HepG2 (cell line): ENCODE data around the gene B3GNT2. TPM values are rescaled to one million over a fixed set of nuclear protein-coding genes. Genes with fewer than 3 reads are reported as not detected.

Source experiments
- HMG20A ChIP-seq: IDR thresholded peaks from 2 replicates; pipeline ENCODE4 v1.6.1; 2016; ENCODE audit warnings: borderline replicate concordance
- HMGXB3 ChIP-seq: sonication (generic); formaldehyde crosslinking; IDR thresholded peaks from 2 replicates; pipeline ENCODE4 v1.4.0; 2020; ENCODE audit warnings: missing genetic modification reagents, borderline replicate concordance
- KLF11 ChIP-seq: IDR thresholded peaks from 2 replicates; pipeline ENCODE4 v1.6.1; 2016; ENCODE audit warnings: missing compliant biosample characterization
- MLX ChIP-seq: IDR thresholded peaks from 2 replicates; pipeline ENCODE4 v1.6.1; 2016
- NAIF1 ChIP-seq: sonication (generic); formaldehyde crosslinking; IDR thresholded peaks from 2 replicates; pipeline ENCODE4 v1.5.0; 2020; ENCODE audit warnings: mild to moderate bottlenecking, missing genetic modification reagents, borderline replicate concordance
- NFIC ChIP-seq: IDR thresholded peaks from 2 replicates; pipeline ENCODE4 v1.6.1; 2012; ENCODE audit warnings: mild to moderate bottlenecking, low read length, inconsistent platforms
- POLR2G ChIP-seq: fragments of 200-400 bp; formaldehyde crosslinking; IDR thresholded peaks from 2 replicates; pipeline ENCODE4 v1.6.1; 2018; ENCODE audit warnings: mild to moderate bottlenecking, low read depth, low read length, moderate library complexity
- RARA ChIP-seq: IDR thresholded peaks from 2 replicates; pipeline ENCODE4 v1.6.1; 2016; ENCODE audit warnings: missing genetic modification reagents, missing compliant biosample characterization
- SAP130 ChIP-seq: IDR thresholded peaks from 2 replicates; pipeline ENCODE4 v1.6.1; 2016; ENCODE audit warnings: low read depth
- SNAPC2 ChIP-seq: sonication (generic); formaldehyde crosslinking; IDR thresholded peaks from 2 replicates; pipeline ENCODE4 v1.8.1; 2022; ENCODE audit warnings: mild to moderate bottlenecking, missing genetic modification reagents
- SOX5 ChIP-seq: IDR thresholded peaks from 2 replicates; pipeline ENCODE4 v1.6.1; 2016; ENCODE audit warnings: borderline replicate concordance
- TARDBP ChIP-seq: sonication (generic); formaldehyde crosslinking; IDR thresholded peaks from 2 replicates; pipeline ENCODE4 v1.8.0; 2022; ENCODE audit warnings: mild to moderate bottlenecking, missing genetic modification reagents
- ZFP36 ChIP-seq: fragments of 150-350 bp; IDR thresholded peaks from 2 replicates; pipeline ENCODE4 v1.6.1; 2018; ENCODE audit warnings: borderline replicate concordance, low read length, low read depth; ENCODE audit not compliant: partially characterized antibody
- ZNF281 ChIP-seq: sonication (generic); formaldehyde crosslinking; IDR thresholded peaks from 2 replicates; pipeline ENCODE4 v1.4.0; 2020; ENCODE audit warnings: missing genetic modification reagents, borderline replicate concordance
- ZNF331 ChIP-seq: sonication (generic); formaldehyde crosslinking; IDR thresholded peaks from 2 replicates; pipeline ENCODE4 v1.4.0; 2020; ENCODE audit warnings: missing genetic modification reagents
- ZNF362 ChIP-seq: sonication (generic); formaldehyde crosslinking; IDR thresholded peaks from 2 replicates; pipeline ENCODE4 v1.4.0; 2020; ENCODE audit warnings: missing genetic modification reagents, mild to moderate bottlenecking, borderline replicate concordance
- ZNF503 ChIP-seq: sonication (generic); formaldehyde crosslinking; IDR thresholded peaks from 2 replicates; pipeline ENCODE4 v1.4.0; 2020; ENCODE audit warnings: missing genetic modification reagents
- ZNF614 ChIP-seq: IDR thresholded peaks from 2 replicates; pipeline ENCODE4 v1.6.1; 2018; ENCODE audit warnings: missing biosample characterization, missing genetic modification reagents, inconsistent platforms, borderline replicate concordance
- ZNF768 ChIP-seq: sonication (generic); formaldehyde crosslinking; IDR thresholded peaks from 2 replicates; pipeline ENCODE4 v1.4.0; 2020; ENCODE audit warnings: missing genetic modification reagents
- polyA plus RNA-seq, 8 experiments: library from polyadenylated mRNA; depleted of rRNA in 3 of 8; stranded (reverse) in 7 of 8; unstranded in 1 of 8; fragments of >200 nt; fragmentation: Illumina TruSeq in 4 of 8; extraction: Trizol in 4 of 8; gene quantifications; 2 replicates each; pipeline versions ENCODE4 v1.2.1 to v1.2.3, GENCODE V29; 2011 to 2016; ENCODE audit warnings: low read depth in 4 of 8, missing spikeins in 1 of 8, mixed read lengths in 1 of 8; ENCODE audit not compliant: insufficient read depth in 1 of 8
- total RNA-seq, 5 experiments: library from RNA; depleted of rRNA; stranded (reverse); fragments of >200 nt; fragmentation: Illumina TruSeq; extraction: Trizol; gene quantifications; 2 replicates each; pipeline ENCODE4 v1.2.3, GENCODE V29; 2016; ENCODE audit warnings: low read depth in 1 of 5

The B3GNT2 gene
- total and polyA plus RNA-seq, 2 of the 13 experiments (the other 11 are each of a cell fraction or from before 2014, with no cell fraction given) = 26.3 to 28.5 TPM

GRCh38 chr2:62224976-62225375 lies 29.1 kb downstream of the B3GNT2 start (continued):
- TF ChIP-seq HMGXB3 (CRISPR knock-in tag) (0 out of 2 replicates have a peak, but pooled peaks have one; percentile 34), HMG20A (CRISPR knock-in tag) (peak; percentile 88), ZNF362 (CRISPR knock-in tag) (peak; percentile 69; the same call in 1 of the 2 replicates), SAP130 (CRISPR knock-in tag) (peak; percentile 80), NAIF1 (CRISPR knock-in tag) (0 out of 2 replicates have a peak, but pooled peaks have one; percentile 47), SOX5 (CRISPR knock-in tag) (peak; percentile 95), ZNF503 (CRISPR knock-in tag) (peak; percentile 43; the same call in 1 of the 2 replicates), MLX (CRISPR knock-in tag) (no peak; the same call in 1 of the 2 replicates), ZNF614 (CRISPR knock-in tag) (peak; percentile 78; the same call in 1 of the 2 replicates), ZNF331 (peak; percentile 94), NFIC (peak; percentile 70; the same call in 1 of the 2 replicates), TARDBP (peak; percentile 89), RARA (CRISPR knock-in tag) (peak; percentile 61), POLR2G (no peak), ZNF768 (CRISPR knock-in tag) (no peak), KLF11 (CRISPR knock-in tag) (no peak), SNAPC2 (CRISPR knock-in tag) (0 out of 2 replicates have a peak, but pooled peaks have one; percentile 70), ZFP36 (no peak), ZNF281 (CRISPR knock-in tag) (peak; percentile 35; the same call in 1 of the 2 replicates)
